RWPE2 (cell line): Measurements from ENCODE around the gene CHIT1.
A peak's percentile ranks its signal among the peaks of the same experiment; 100 is the strongest.

Experiments
- ATAC-seq: fragments of 200-7000 bp; cut with Tn5 transposase; 3 replicates; pipeline ENCODE4 v1.9.1; 2021; ENCODE audit warnings: low read depth
- DNase-seq: peaks from one replicate; pipeline ENCODE4 v3.0.0-alpha.2; 2020; ENCODE audit warnings: low spot score
- H3K27ac ChIP-seq: fragments of 450-650 bp; 2 replicates; pipeline ENCODE4 v1.5.1; 2017; ENCODE audit warnings: mild to moderate bottlenecking; ENCODE audit not compliant: poor library complexity, severe bottlenecking
- H3K27me3 ChIP-seq: fragments of 250-450 bp; sonication (Bioruptor Pico); 2 replicates; pipeline ENCODE4 v1.5.1; 2021; ENCODE audit warnings: mild to moderate bottlenecking, moderate library complexity; ENCODE audit not compliant: insufficient read depth, poor library complexity, severe bottlenecking
- H3K36me3 ChIP-seq: fragments of 250-450 bp; sonication (Bioruptor Pico); 2 replicates; pipeline ENCODE4 v1.5.1; 2020; ENCODE audit warnings: low read depth, mild to moderate bottlenecking, moderate library complexity
- H3K4me1 ChIP-seq: fragments of 250-450 bp; sonication (Bioruptor Pico); 2 replicates; pipeline ENCODE4 v1.5.1; 2021; ENCODE audit warnings: mild to moderate bottlenecking, moderate library complexity; ENCODE audit not compliant: insufficient read depth, poor library complexity, severe bottlenecking
- H3K4me3 ChIP-seq: fragments of 250-450 bp; sonication (Bioruptor Pico); 2 replicates; pipeline ENCODE4 v1.5.1; 2021; ENCODE audit warnings: mild to moderate bottlenecking, moderate library complexity; ENCODE audit not compliant: severe bottlenecking
- H3K9me3 ChIP-seq: fragments of 250-450 bp; sonication (Bioruptor Pico); 2 replicates; pipeline ENCODE4 v1.5.1; 2021; ENCODE audit warnings: mild to moderate bottlenecking, moderate library complexity; ENCODE audit not compliant: severe bottlenecking
- TF ChIP-seq, protein P1 (sequence below): fragments of 450-650 bp; IDR thresholded peaks from one replicate; pipeline ENCODE4 v1.5.1; 2017; ENCODE audit warnings: mild to moderate bottlenecking, moderate library complexity; ENCODE audit not compliant: poor library complexity, severe bottlenecking

The CHIT1 gene

DNA sequence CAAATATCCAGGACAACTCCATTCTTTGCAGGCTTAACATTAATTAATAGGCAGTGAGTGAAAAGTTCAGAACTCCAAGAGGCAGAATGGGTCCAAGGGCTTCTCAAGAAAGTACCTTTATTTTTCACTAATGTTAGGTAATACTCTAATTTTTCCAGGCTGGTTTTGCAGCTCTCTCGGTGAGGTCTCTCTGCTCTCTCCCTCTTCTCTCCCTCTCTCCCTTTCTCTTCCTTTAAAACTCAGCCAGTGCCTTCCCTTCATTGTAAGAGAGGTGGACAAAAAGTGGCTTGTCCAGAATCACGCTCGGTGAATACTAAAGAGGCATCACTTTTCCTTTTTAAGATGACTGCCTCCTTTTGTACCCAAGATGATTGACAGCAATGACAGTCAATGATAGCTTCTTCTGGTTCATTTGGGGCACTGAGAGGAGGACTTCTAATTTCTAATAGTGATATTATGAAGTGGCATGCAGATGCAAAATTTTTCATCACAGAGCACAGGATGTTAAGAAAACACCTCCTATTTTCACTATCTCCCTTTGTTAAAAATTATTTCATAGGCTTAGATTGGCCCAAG lies 41.7 kb downstream of the CHIT1 start:
- H3K9me3 ChIP-seq = no peaks in the 10 kb centered on the region
- no peak overlapping the region for H3K27ac ChIP-seq
- H3K4me1 ChIP-seq = no peaks in the 10 kb centered on the region
- TF ChIP-seq, protein P1, sequence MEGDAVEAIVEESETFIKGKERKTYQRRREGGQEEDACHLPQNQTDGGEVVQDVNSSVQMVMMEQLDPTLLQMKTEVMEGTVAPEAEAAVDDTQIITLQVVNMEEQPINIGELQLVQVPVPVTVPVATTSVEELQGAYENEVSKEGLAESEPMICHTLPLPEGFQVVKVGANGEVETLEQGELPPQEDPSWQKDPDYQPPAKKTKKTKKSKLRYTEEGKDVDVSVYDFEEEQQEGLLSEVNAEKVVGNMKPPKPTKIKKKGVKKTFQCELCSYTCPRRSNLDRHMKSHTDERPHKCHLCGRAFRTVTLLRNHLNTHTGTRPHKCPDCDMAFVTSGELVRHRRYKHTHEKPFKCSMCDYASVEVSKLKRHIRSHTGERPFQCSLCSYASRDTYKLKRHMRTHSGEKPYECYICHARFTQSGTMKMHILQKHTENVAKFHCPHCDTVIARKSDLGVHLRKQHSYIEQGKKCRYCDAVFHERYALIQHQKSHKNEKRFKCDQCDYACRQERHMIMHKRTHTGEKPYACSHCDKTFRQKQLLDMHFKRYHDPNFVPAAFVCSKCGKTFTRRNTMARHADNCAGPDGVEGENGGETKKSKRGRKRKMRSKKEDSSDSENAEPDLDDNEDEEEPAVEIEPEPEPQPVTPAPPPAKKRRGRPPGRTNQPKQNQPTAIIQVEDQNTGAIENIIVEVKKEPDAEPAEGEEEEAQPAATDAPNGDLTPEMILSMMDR = no peak
- H3K4me3 ChIP-seq = no peak overlapping the region
- ATAC-seq (no peak), DNase-seq (no peak)
- no peaks in the 10 kb centered on the region for H3K27me3 ChIP-seq
- no peaks in the 10 kb centered on the region for H3K36me3 ChIP-seq

DNA sequence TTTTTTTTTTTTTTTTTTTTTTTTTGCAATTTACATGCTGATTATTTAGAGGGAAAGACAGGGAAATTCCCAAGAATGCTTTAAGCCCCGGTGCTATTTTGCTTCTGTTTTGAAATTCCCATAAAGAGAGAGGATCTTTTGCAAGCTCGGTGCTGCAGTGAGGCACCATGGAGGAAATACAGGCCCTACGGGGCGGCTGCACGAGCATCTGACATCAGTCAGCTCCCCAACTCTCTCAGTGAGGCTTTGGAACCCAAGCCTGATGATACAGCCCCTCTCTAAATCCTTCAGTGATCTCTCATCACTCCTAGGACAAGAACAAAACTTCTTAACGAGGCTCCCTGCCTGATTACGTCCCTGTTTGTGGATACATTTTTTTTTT lies 42.2 kb downstream of the CHIT1 start:
- ATAC-seq (no peak), DNase-seq (no peak)
- H3K27me3 ChIP-seq = no peaks in the 10 kb centered on the region
- TF ChIP-seq, protein P1 = no peak
- no peaks in the 10 kb centered on the region for H3K36me3 ChIP-seq
- H3K9me3 ChIP-seq = no peaks in the 10 kb centered on the region
- no peak overlapping the region for H3K4me3 ChIP-seq
- no peaks in the 10 kb centered on the region for H3K4me1 ChIP-seq
- no peak overlapping the region for H3K27ac ChIP-seq

DNA sequence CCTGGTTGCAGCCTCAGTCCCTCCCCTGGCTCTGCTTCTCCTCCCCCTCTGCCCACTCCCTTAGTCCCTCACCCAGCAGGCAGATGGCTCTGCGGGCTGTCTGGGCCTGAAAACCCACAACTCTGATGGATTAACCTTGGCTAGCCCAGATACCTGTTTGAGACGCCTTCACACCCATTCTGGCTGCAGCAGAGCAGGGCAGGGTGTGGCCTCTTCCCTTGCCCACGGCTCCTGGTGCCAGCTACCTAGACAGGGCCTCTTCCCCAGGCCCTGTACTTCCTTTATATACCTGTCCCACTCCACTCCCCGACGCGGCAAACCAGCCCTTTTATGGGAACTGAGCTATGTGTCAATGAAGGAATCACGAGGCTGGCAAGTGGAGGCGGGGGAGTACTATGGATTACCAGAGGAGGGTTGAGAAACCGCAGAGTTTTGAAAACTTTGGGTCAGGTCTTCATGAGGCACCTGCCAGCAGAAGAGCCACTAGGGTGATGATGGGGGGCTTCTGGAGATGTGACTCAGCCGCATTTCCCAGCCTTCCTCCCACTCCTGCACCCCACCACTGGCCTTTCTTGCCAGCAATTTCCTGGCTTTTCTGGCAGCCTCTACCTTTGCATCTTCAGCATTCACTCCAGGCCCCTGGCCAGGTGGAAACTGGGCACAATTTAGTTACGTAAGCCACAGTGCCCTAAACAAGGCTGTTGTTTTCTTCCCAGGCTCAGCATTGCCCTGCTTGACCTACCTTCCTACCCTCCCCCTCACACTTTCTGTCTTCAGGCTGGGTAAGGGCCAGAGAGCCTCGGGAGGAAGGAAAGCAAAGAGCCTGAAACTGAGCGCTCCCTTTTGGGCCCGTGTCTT lies 42.8 kb downstream of the CHIT1 start, which contains the start of gene CHI3L1:
CHI3L1 (minus strand) TSS at position 259 of the 858 bp plus-strand sequence; CDS start at position 178, 81 bp downstream.
- ATAC-seq (peak; percentile 46; the same call in 2 of the 3 replicates), DNase-seq (no peak)
- TF ChIP-seq, protein P1 = no peak
- no peak within 1 kb of the TSS for H3K27ac ChIP-seq
- H3K27me3 ChIP-seq = no peaks in the 10 kb centered on the region
- H3K36me3 ChIP-seq = no peaks in the 10 kb centered on the region
- H3K9me3 ChIP-seq = no peaks in the 10 kb centered on the region
- H3K4me3 ChIP-seq = no peak within 1 kb of the TSS
- no peaks in the 10 kb centered on the region for H3K4me1 ChIP-seq

DNA sequence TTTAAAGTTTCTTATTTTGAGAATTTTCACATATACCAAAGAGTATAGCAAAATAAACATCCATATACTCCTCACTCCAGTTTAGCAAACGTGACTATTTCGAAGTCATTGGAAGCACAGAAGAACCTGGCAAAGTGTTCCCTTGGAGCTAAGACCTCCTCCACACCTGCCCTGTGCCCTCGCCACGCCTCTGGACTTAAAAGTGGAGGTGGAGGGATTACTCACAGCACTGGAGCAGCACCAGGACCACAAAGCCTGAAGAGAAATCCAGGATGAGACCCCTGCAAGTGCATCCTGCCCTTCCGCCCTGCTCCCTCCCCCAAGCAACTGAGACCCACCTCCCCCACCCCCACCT lies 43.4 kb downstream of the CHIT1 start:
- H3K27me3 ChIP-seq = no peaks in the 10 kb centered on the region
- DNase-seq (no peak), ATAC-seq (no peak)
- H3K27ac ChIP-seq = no peak overlapping the region
- no peaks in the 10 kb centered on the region for H3K4me1 ChIP-seq
- H3K36me3 ChIP-seq = no peaks in the 10 kb centered on the region
- no peaks in the 10 kb centered on the region for H3K9me3 ChIP-seq
- no peak overlapping the region for H3K4me3 ChIP-seq
- TF ChIP-seq, protein P1 = no peak

DNA sequence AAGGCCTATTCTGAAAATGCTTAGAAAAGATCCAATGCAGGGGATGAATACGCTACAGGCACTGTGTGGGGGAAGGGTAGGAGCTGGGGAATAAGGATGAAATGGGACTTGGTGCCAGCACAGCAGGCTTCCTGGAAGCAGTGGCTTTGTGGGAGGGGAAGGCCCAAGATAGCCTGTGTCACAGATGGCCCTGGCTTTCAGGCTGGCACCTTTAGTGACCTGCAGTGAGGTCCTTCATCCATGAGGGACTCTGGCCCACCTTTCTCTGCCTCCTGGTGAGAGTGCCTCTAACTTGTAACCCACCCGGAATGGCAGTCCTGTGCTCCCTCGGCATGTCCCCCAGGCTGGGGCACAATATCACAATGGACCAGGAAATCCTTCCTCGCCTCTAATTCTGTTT lies 43.9 kb downstream of the CHIT1 start:
- Histone ChIP-seq H3K9me3 (no peaks in the 10 kb centered on the region), H3K4me1 (no peaks in the 10 kb centered on the region), H3K36me3 (no peaks in the 10 kb centered on the region), H3K27me3 (no peaks in the 10 kb centered on the region), H3K27ac (no peak overlapping the region), H3K4me3 (no peak overlapping the region)
- DNase-seq (no peak), ATAC-seq (no peak)
- TF ChIP-seq, protein P1 = no peak
